Mucosa of rectum (tissue), 2 donors: ENCODE results near the gene AQP12A.
"Not testable (repeated sequence)": the region's sequence is repeated elsewhere in the genome, so short reads cannot be mapped to it uniquely, and the experiment has no call there.

Experiments used
- H3K27ac ChIP-seq, 2 donors: one replicate each; pipeline ENCODE4 v1.7.0; 2013; ENCODE audit warnings: inconsistent platforms in 2 of 2, low read depth in 2 of 2, low read length in 2 of 2
- H3K27me3 ChIP-seq, 2 donors: one replicate each; pipeline ENCODE4 v1.7.0; 2013; ENCODE audit warnings: low read length in 2 of 2; ENCODE audit not compliant: control insufficient read depth in 2 of 2, insufficient read depth in 2 of 2
- H3K36me3 ChIP-seq, 2 donors: one replicate each; pipeline ENCODE4 v1.7.0; 2013; ENCODE audit warnings: low read length in 2 of 2; ENCODE audit not compliant: control insufficient read depth in 2 of 2, insufficient read depth in 2 of 2
- H3K4me1 ChIP-seq, 2 donors: one replicate each; pipeline ENCODE4 v1.7.0; 2013; ENCODE audit warnings: low read length in 2 of 2, mild to moderate bottlenecking in 1 of 2; ENCODE audit not compliant: control insufficient read depth in 2 of 2, insufficient read depth in 2 of 2
- H3K4me3 ChIP-seq, 2 donors: one replicate each; pipeline ENCODE4 v1.7.0; 2013; ENCODE audit warnings: low read length in 2 of 2
- H3K9ac ChIP-seq, 2 donors: one replicate each; pipeline ENCODE4 v1.7.0; 2013; ENCODE audit warnings: low read length in 2 of 2, low read depth in 1 of 2, mild to moderate bottlenecking in 1 of 2
- H3K9me3 ChIP-seq, 2 donors: one replicate each; pipeline ENCODE4 v1.7.0; 2013; ENCODE audit warnings: low read length in 2 of 2; ENCODE audit not compliant: control insufficient read depth in 2 of 2
- donor health status: healthy.
- donor health status: Normal muscosa, but diverticular disease.

AQP12A gene

GRCh38 chr2:240687741-240688552 lies 3.7 kb upstream of the AQP12A start:
- Histone ChIP-seq H3K27ac (no peak overlapping the region), H3K4me1 (peaks cover 13 to 32% of the 10 kb centered on the region in 2 donors), H3K9me3 (no peaks in the 10 kb centered on the region), H3K9ac (no peak overlapping the region), H3K27me3 (no peaks in the 10 kb centered on the region), H3K36me3 (no peaks in the 10 kb centered on the region), H3K4me3 (no peak overlapping the region)

GRCh38 chr2:240688553-240688919 lies 3.1 kb upstream of the AQP12A start:
- no peaks in the 10 kb centered on the region for H3K9me3 ChIP-seq
- no peaks in the 10 kb centered on the region for H3K36me3 ChIP-seq
- H3K27me3 ChIP-seq, result no peaks in the 10 kb centered on the region
- no peak overlapping the region for H3K9ac ChIP-seq
- no peak overlapping the region for H3K4me3 ChIP-seq
- peaks cover 13 to 29% of the 10 kb centered on the region in 2 donors for H3K4me1 ChIP-seq
- no peak overlapping the region for H3K27ac ChIP-seq

DNA sequence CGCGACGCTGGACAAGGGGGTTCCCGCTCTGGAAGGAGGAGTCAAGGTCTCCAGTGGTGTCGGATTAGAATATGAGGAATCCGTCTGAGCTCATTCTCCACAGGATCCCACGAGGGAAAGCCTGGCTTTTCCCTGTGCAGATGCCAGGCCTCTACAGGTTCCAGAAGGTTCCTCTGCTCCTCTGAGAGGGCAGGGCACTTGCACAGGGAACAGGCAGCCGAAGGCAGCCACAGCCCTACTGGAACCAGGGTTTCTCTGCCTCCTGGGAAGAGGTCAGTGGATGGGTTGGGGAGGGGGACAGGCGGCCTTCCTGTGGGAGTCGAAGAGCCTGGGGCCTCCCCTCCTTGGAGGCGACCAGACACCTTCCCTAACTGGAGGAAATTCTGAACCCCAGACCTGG lies 1.7 kb upstream of the AQP12A start:
- Histone ChIP-seq H3K9ac (peak overlapping the region in 1 of 2 donors; percentile 73), H3K27ac (no peak overlapping the region), H3K4me1 (peaks cover 13 to 21% of the 10 kb centered on the region in 2 donors), H3K4me3 (no peak overlapping the region), H3K9me3 (no peaks in the 10 kb centered on the region), H3K36me3 (no peaks in the 10 kb centered on the region), H3K27me3 (no peaks in the 10 kb centered on the region)

- H3K27me3 ChIP-seq, H3K36me3 ChIP-seq, H3K9me3 ChIP-seq: not testable (repeated sequence)
- Histone ChIP-seq H3K4me3 (peak overlapping the region; percentile 57 to 66), H3K4me1 (peaks cover 13 to 21% of the 10 kb centered on the region in 2 donors), H3K27ac (peak overlapping the region; percentile 56 to 67), H3K9ac (peak overlapping the region; percentile 32 to 73)
These were observed 1.1 kb upstream of the AQP12A start for GRCh38 chr2:240690421-240691074.

GRCh38 chr2:240691075-240691427 lies 615 bp upstream of the AQP12A start:
- not testable (repeated sequence) for H3K4me3 ChIP-seq, H3K9ac ChIP-seq, H3K27me3 ChIP-seq, H3K27ac ChIP-seq, H3K36me3 ChIP-seq, H3K9me3 ChIP-seq
- H3K4me1 ChIP-seq, result peaks cover 8 to 17% of the 10 kb centered on the region in 2 donors

DNA sequence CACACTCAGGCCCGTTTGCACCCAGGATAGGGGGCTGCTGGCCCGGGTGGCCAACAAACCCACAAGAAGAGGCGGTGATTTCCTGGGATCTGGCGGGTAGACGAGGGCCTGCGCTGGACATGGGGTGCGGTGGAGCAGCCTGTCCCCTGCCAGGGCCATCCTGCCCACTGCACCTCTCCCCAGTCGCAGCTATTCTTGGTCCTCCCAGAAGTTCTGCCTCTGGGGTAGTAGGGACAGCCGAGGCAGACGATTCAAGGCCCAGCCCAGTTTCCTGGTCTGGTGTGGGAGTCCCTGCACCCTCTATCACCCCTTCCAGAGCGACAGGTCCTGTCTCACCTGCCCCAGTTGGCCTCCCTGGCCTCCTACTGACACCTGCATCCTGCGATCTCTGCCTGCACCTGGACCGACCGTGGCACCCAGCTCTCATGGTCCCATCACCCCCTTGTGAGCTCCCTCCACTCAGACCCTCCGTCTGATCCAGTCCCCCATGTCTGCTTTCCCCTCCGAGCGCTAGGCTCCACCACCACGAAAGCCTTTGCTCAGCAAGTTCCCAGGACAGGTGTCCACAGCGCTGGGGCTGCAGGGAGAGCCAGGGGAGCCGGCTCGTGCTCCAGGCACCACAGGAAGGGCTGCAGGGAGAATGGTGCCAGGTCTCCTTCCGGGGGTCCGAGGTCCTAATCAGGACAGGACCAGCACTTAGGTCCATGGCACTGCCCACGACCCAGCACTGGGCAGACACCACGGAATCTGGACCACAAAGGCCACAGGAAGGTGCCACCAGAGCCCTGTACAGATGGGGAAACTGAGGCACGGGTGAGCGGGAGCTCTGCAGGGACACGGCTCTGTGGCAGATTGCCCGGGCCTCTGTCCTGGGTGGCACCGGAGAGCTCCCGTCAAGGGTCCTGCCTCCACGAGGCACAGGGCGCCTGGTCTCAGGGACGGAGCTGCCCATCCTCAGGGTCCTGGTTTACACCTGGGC lies 1.2 kb downstream of the AQP12A start:
- H3K36me3 ChIP-seq, H3K27me3 ChIP-seq, H3K4me1 ChIP-seq, H3K9me3 ChIP-seq, H3K4me3 ChIP-seq, H3K9ac ChIP-seq, H3K27ac ChIP-seq: not testable (repeated sequence)

GRCh38 chr2:240694304-240694703 lies 2.6 kb downstream of the AQP12A start:
- not testable (repeated sequence) for H3K36me3 ChIP-seq, H3K9ac ChIP-seq, H3K9me3 ChIP-seq, H3K4me3 ChIP-seq, H3K27ac ChIP-seq, H3K27me3 ChIP-seq, H3K4me1 ChIP-seq

DNA sequence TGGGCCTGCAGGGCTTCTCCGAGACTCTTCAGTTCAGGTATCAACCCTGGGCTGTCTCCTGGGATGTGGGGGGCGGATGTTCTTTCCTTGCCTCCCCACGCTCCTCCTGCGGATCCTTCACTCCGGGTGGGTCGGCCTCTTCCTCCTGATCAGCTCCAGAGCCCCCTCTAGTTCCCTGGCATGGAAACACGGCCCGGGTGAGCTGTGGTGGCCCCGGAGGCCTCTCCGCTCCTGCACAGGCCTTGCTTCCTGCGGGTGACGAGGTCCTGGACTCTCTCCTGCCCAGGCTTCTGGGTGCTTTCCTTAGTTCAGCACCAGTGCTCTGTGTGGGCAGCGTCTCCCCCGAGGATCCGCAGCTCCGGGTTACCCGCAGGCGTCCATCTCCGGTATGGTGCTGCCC lies 3.9 kb downstream of the AQP12A start:
- not testable (repeated sequence) for H3K27me3 ChIP-seq, H3K9ac ChIP-seq, H3K4me1 ChIP-seq, H3K27ac ChIP-seq, H3K9me3 ChIP-seq, H3K36me3 ChIP-seq, H3K4me3 ChIP-seq

DNA sequence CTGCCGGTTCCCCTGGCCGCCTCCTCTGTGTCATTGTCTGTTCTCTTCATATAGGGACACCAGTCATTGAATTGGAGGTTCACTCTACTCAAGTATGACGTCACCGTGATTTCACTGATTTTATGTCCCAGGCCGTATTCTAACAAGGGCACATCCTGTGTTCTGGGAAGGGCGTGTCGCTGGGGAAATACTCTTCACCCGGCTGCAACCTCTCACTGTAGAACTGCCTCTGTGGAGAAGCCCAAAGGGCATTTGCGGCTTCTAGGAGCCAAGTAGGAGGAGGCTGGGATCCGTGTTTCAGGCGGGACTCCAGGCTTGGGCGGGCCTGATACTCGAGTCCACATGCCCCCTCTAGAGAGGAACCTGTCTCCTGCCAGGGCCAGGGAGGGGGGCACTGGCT lies 4.8 kb downstream of the AQP12A start:
- not testable (repeated sequence) for H3K4me3 ChIP-seq, H3K4me1 ChIP-seq, H3K27ac ChIP-seq, H3K9ac ChIP-seq, H3K36me3 ChIP-seq, H3K27me3 ChIP-seq, H3K9me3 ChIP-seq
